Heart left ventricle (tissue), 13 donors: Measurements from ENCODE around the gene CFAP54.

Source experiments
- CTCF ChIP-seq, 12 donors: fragments of 200-600 bp; sonication (generic) in 4 of 12; IDR thresholded peaks; one replicate each; pipeline versions ENCODE4 v1.5.0 to v1.8.0; 2018 to 2022; ENCODE audit warnings: antibody characterized with exemption in 12 of 12, mild to moderate bottlenecking in 5 of 12
- POLR2A ChIP-seq, 2 donors: fragments of 450-650 bp; IDR thresholded peaks; one replicate each; pipeline ENCODE4 v1.6.1; 2017; ENCODE audit warnings: antibody characterized with exemption in 2 of 2, mild to moderate bottlenecking in 2 of 2, moderate library complexity in 2 of 2
- donor health status: ischemic (EF 13 %, LVEDD 7.1; RV severe dilation, severe dysfunction).
- donor health status: DM: no; HTN: yes; CAD: no.
- donor health status: DM: no; HTN: no; CAD: no.
- donor health status: ischemic (EF 25% LVEDD 6.9; RV normal size, moderate dysfunction).
- donor health status: ischemic (EF 25% LVEDD 5.7; RV mildly dilated, moderate dysfunction).
- donor health status: ischemic (EF 35%, LVEDD 5.7; RV mildly dilated, moderate dysfunction).
- donor health status: nonischemic (EF 11% LVEDD 7.7; RV severe dilation, severe dysfunction).
- donor health status: DM: yes; HTN: yes; CAD: no.
- donor health status: PGD.
- donor health status: ischemic (EF 29% LVEDD 5.4; RV normal size, mild dysfunction).
- donor health status: nonischemic (EF 23%, LVEDD 6.1; RV moderate dilation, normal function).

GRCh38 chr12:96483116-96483515 is 6.3 kb upstream of the CFAP54 start:
- TF ChIP-seq POLR2A (IDR thresholded peaks at IDR 0.05) (no peak), CTCF (IDR thresholded peaks at IDR 0.05) (no peak)
